Liver (tissue), 9 donors: Measurements from ENCODE around the gene DHH. TPM values are rescaled to one million over a fixed set of nuclear protein-coding genes. Genes with fewer than 3 reads are reported as not detected.

Experiments
- DNase-seq: peaks from one replicate; pipeline ENCODE4 v3.0.0-alpha.2; 2017; ENCODE audit warnings: low spot score
- H3K27ac ChIP-seq, 2 donors: one replicate each; pipeline ENCODE4 v1.7.0; 2013; ENCODE audit warnings: inconsistent platforms in 2 of 2, low read length in 2 of 2, control low read depth in 1 of 2, low read depth in 1 of 2, mild to moderate bottlenecking in 1 of 2
- H3K27me3 ChIP-seq, 4 donors: one replicate each; pipeline versions ENCODE4 v1.6.1 to v1.7.0; 2013; ENCODE audit warnings: low read length in 3 of 4, inconsistent platforms in 1 of 4, mild to moderate bottlenecking in 1 of 4, moderate library complexity in 1 of 4; ENCODE audit not compliant: control insufficient read depth in 4 of 4, insufficient read depth in 4 of 4
- H3K36me3 ChIP-seq, 4 donors: one replicate each; pipeline versions ENCODE4 v1.6.1 to v1.7.0; 2013; ENCODE audit warnings: low read length in 3 of 4, mild to moderate bottlenecking in 3 of 4, low read depth in 1 of 4, moderate library complexity in 1 of 4; ENCODE audit not compliant: control insufficient read depth in 4 of 4, insufficient read depth in 3 of 4
- H3K4me1 ChIP-seq, 4 donors: one replicate each; pipeline versions ENCODE4 v1.6.1 to v1.7.0; 2013; ENCODE audit warnings: low read length in 3 of 4, mild to moderate bottlenecking in 3 of 4, moderate library complexity in 1 of 4; ENCODE audit not compliant: control insufficient read depth in 4 of 4, insufficient read depth in 4 of 4
- H3K4me3 ChIP-seq, 3 donors: one replicate each; pipeline versions ENCODE4 v1.6.1 to v1.7.0; 2013; ENCODE audit warnings: low read length in 3 of 3, control low read depth in 1 of 3, low read depth in 1 of 3, mild to moderate bottlenecking in 1 of 3
- H3K9ac ChIP-seq, 2 donors: one replicate each; pipeline ENCODE4 v1.7.0; 2013; ENCODE audit warnings: low read length in 2 of 2, mild to moderate bottlenecking in 2 of 2, moderate library complexity in 2 of 2, control low read depth in 1 of 2, low read depth in 1 of 2
- H3K9me3 ChIP-seq, 4 donors: one replicate each; pipeline versions ENCODE4 v1.6.1 to v1.7.0; 2013; ENCODE audit warnings: low read length in 3 of 4; ENCODE audit not compliant: control insufficient read depth in 4 of 4
- EGR1 ChIP-seq, 2 donors: IDR thresholded peaks; 2 replicates each; pipeline ENCODE4 v1.6.1; 2016 to 2018; ENCODE audit warnings: antibody characterized with exemption in 2 of 2, low read depth in 2 of 2
- FOXA1 ChIP-seq: IDR thresholded peaks from 2 replicates; pipeline ENCODE4 v1.6.1; 2016; ENCODE audit warnings: antibody characterized with exemption
- FOXA2 ChIP-seq: IDR thresholded peaks from 2 replicates; pipeline ENCODE4 v1.6.1; 2016; ENCODE audit warnings: antibody characterized with exemption
- GABPA ChIP-seq, 2 donors: IDR thresholded peaks in 1 of 2; conservative IDR thresholded peaks in 1 of 2; 2 replicates each; pipeline ENCODE4 v1.6.1; 2016; ENCODE audit warnings: antibody characterized with exemption in 2 of 2, mild to moderate bottlenecking in 1 of 2, moderate library complexity in 1 of 2
- HNF4A ChIP-seq, 2 donors: conservative IDR thresholded peaks; 2 replicates each; pipeline ENCODE4 v1.6.1; 2016; ENCODE audit warnings: antibody characterized with exemption in 2 of 2, mild to moderate bottlenecking in 2 of 2
- HNF4G ChIP-seq: IDR thresholded peaks from 2 replicates; pipeline ENCODE4 v1.6.1; 2016; ENCODE audit warnings: antibody characterized with exemption
- JUND ChIP-seq, 2 donors: IDR thresholded peaks; 2 replicates each; pipeline ENCODE4 v1.6.1; 2016; ENCODE audit warnings: antibody characterized with exemption in 2 of 2
- NR2F2 ChIP-seq: IDR thresholded peaks from 2 replicates; pipeline ENCODE4 v1.6.1; 2016; ENCODE audit warnings: antibody characterized with exemption
- RAD21 ChIP-seq, 2 donors: IDR thresholded peaks; 2 replicates each; pipeline ENCODE4 v1.6.1; 2016; ENCODE audit warnings: antibody characterized with exemption in 2 of 2, mild to moderate bottlenecking in 2 of 2
- RXRA ChIP-seq, 2 donors: IDR thresholded peaks; 2 replicates each; pipeline ENCODE4 v1.6.1; 2017 to 2018; ENCODE audit warnings: antibody characterized with exemption in 2 of 2, mild to moderate bottlenecking in 1 of 2
- SP1 ChIP-seq: IDR thresholded peaks from 2 replicates; pipeline ENCODE4 v1.6.1; 2018; ENCODE audit warnings: antibody characterized with exemption, mild to moderate bottlenecking
- TAF1 ChIP-seq: conservative IDR thresholded peaks from 2 replicates; pipeline ENCODE4 v1.6.1; 2016; ENCODE audit warnings: antibody characterized with exemption, mild to moderate bottlenecking
- YY1 ChIP-seq: IDR thresholded peaks from 2 replicates; pipeline ENCODE4 v1.6.1; 2016; ENCODE audit warnings: antibody characterized with exemption, mild to moderate bottlenecking
- WGBS: extraction: QIAGEN DNeasy Blood & Tissue Kit; methylation state at CpG from one replicate; pipeline ENCODE4 v1.1.7; 2013; 5-methylcytosine and 5-hydroxymethylcytosine counted together
- polyA plus RNA-seq, 2 donors: library from polyadenylated mRNA; stranded (reverse) in 1 of 2; unstranded in 1 of 2; fragments of 200-250 nt in 1 of 2; fragments of >200 nt in 1 of 2; fragmentation: Nextera tagmentation in 1 of 2; extraction: Ambion mirVana in 1 of 2; gene quantifications; one replicate each; pipeline versions ENCODE4 v1.2.1 to v1.2.3, GENCODE V29; 2013 to 2015
- total RNA-seq, 2 donors: library from RNA; depleted of rRNA; stranded (reverse); fragments of >200 nt; gene quantifications; one replicate each; pipeline ENCODE4 v1.2.3, GENCODE V29; 2014
- TF ChIP-seq, protein P1 (sequence below): IDR thresholded peaks from 2 replicates; pipeline ENCODE4 v1.6.1; 2016; ENCODE audit warnings: antibody characterized with exemption, mild to moderate bottlenecking
- TF ChIP-seq, protein P2 (sequence below): fragments of 150-350 bp; IDR thresholded peaks from 2 replicates; pipeline ENCODE4 v1.5.1; 2017; ENCODE audit warnings: improper control_type of control experiment, low read depth, low read length; ENCODE audit not compliant: missing input control
- TF ChIP-seq, protein P3 (sequence below): IDR thresholded peaks from 2 replicates; pipeline ENCODE4 v1.6.1; 2016; ENCODE audit warnings: antibody characterized with exemption
- TF ChIP-seq, protein P4 (sequence below): IDR thresholded peaks from 2 replicates; pipeline ENCODE4 v1.6.1; 2016; ENCODE audit warnings: antibody characterized with exemption
- TF ChIP-seq, protein P5 (sequence below): IDR thresholded peaks from 2 replicates; pipeline ENCODE4 v1.6.1; 2016; ENCODE audit warnings: antibody characterized with exemption
- donor health status: healthy.
- donor health status: healthy.
- donor health status: healthy.
- donor health status: healthy.
- donor health status: healthy.

The DHH gene
- total and polyA plus RNA-seq, 4 donors, result 0.08 to 0.09 (median 0.09) TPM; not detected in 1

DNA sequence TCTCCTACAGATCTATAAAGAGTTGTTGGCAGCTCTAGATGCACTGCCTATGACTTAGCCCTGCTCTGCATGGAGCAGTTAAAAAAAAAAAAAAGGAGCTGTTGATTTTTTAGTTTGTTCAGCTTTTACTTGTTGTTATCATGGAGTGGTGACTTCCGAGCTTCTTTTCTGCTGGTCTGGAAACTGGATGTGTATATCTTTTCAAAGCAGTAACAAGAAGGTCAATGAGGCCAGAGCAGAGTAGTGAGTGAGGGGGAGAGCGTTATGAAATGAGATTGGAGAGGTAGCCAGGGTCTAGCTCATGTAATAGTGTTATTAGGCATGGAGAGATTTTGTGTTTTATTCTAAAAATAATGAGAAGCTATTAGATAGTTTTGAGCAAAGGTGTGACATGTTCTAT is 49.8 kb upstream of the DHH start:
- H3K4me1 ChIP-seq, result no peaks in the 10 kb centered on the region
- no peaks in the 10 kb centered on the region for H3K9me3 ChIP-seq
- no peaks in the 10 kb centered on the region for H3K27me3 ChIP-seq
- H3K36me3 ChIP-seq, result no peaks in the 10 kb centered on the region
- no peak overlapping the region for H3K9ac ChIP-seq
- H3K4me3 ChIP-seq, result no peak overlapping the region
- 81% methylated on average over 2 of the region's 2 CpGs for WGBS
- TF ChIP-seq EGR1 (IDR thresholded peaks at IDR 0.05; ENCODE audit: low read depth in 2 of 2), result no peak
- no peak for TF ChIP-seq SP1
- no peak for TF ChIP-seq RAD21 (IDR thresholded peaks at IDR 0.05)
- no peak for TF ChIP-seq RXRA (IDR thresholded peaks at IDR 0.05)
- TF ChIP-seq JUND (IDR thresholded peaks at IDR 0.05), result no peak
- TF ChIP-seq, protein P1, sequence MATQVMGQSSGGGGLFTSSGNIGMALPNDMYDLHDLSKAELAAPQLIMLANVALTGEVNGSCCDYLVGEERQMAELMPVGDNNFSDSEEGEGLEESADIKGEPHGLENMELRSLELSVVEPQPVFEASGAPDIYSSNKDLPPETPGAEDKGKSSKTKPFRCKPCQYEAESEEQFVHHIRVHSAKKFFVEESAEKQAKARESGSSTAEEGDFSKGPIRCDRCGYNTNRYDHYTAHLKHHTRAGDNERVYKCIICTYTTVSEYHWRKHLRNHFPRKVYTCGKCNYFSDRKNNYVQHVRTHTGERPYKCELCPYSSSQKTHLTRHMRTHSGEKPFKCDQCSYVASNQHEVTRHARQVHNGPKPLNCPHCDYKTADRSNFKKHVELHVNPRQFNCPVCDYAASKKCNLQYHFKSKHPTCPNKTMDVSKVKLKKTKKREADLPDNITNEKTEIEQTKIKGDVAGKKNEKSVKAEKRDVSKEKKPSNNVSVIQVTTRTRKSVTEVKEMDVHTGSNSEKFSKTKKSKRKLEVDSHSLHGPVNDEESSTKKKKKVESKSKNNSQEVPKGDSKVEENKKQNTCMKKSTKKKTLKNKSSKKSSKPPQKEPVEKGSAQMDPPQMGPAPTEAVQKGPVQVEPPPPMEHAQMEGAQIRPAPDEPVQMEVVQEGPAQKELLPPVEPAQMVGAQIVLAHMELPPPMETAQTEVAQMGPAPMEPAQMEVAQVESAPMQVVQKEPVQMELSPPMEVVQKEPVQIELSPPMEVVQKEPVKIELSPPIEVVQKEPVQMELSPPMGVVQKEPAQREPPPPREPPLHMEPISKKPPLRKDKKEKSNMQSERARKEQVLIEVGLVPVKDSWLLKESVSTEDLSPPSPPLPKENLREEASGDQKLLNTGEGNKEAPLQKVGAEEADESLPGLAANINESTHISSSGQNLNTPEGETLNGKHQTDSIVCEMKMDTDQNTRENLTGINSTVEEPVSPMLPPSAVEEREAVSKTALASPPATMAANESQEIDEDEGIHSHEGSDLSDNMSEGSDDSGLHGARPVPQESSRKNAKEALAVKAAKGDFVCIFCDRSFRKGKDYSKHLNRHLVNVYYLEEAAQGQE, result no peak
- TF ChIP-seq, protein P2, sequence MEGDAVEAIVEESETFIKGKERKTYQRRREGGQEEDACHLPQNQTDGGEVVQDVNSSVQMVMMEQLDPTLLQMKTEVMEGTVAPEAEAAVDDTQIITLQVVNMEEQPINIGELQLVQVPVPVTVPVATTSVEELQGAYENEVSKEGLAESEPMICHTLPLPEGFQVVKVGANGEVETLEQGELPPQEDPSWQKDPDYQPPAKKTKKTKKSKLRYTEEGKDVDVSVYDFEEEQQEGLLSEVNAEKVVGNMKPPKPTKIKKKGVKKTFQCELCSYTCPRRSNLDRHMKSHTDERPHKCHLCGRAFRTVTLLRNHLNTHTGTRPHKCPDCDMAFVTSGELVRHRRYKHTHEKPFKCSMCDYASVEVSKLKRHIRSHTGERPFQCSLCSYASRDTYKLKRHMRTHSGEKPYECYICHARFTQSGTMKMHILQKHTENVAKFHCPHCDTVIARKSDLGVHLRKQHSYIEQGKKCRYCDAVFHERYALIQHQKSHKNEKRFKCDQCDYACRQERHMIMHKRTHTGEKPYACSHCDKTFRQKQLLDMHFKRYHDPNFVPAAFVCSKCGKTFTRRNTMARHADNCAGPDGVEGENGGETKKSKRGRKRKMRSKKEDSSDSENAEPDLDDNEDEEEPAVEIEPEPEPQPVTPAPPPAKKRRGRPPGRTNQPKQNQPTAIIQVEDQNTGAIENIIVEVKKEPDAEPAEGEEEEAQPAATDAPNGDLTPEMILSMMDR, result no peak
- TF ChIP-seq, protein P3, sequence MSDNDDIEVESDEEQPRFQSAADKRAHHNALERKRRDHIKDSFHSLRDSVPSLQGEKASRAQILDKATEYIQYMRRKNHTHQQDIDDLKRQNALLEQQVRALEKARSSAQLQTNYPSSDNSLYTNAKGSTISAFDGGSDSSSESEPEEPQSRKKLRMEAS, result no peak
- TF ChIP-seq TAF1, result no peak
- TF ChIP-seq FOXA1, result no peak
- TF ChIP-seq YY1, result no peak
- no peak for TF ChIP-seq NR2F2
- TF ChIP-seq HNF4G, result no peak
- TF ChIP-seq FOXA2, result no peak
- TF ChIP-seq HNF4A (conservative IDR thresholded peaks at IDR 0.05), result no peak
- TF ChIP-seq, protein P4, sequence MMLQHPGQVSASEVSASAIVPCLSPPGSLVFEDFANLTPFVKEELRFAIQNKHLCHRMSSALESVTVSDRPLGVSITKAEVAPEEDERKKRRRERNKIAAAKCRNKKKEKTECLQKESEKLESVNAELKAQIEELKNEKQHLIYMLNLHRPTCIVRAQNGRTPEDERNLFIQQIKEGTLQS, result no peak
- no peak for TF ChIP-seq GABPA (IDR thresholded peaks at IDR 0.05 in 1 of 2, conservative IDR thresholded peaks at IDR 0.05 in 1 of 2)
- H3K27ac ChIP-seq, result no peak overlapping the region
- DNase-seq, result no peak

DNA sequence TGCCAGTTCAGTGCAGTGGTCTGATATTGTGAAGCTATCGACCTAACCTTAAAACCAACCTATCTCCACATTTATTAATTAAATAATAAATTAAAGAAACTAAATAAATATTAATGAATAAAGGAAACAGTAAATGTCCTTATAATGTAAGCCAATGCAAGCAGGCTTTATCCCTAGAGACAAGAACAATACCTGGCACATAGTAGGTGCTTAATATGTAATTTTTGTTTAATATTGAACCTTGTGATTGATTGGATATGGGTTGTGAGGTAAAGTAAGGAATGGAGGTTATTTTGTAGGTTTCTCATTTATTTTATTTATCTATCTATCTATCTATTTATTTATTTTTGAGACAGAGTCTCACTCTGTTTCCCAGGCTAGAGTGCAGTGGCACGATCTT is 44.4 kb upstream of the DHH start:
- Histone ChIP-seq H3K9me3 (no peaks in the 10 kb centered on the region), H3K9ac (no peak overlapping the region), H3K36me3 (no peaks in the 10 kb centered on the region), H3K4me1 (no peaks in the 10 kb centered on the region), H3K4me3 (no peak overlapping the region), H3K27me3 (no peaks in the 10 kb centered on the region), H3K27ac (no peak overlapping the region)
- TF ChIP-seq, protein P4, result no peak
- TF ChIP-seq HNF4G (no peak), FOXA1 (no peak), FOXA2 (no peak), RXRA (IDR thresholded peaks at IDR 0.05) (no peak), EGR1 (IDR thresholded peaks at IDR 0.05; ENCODE audit: low read depth in 2 of 2) (no peak), RAD21 (IDR thresholded peaks at IDR 0.05) (no peak), HNF4A (conservative IDR thresholded peaks at IDR 0.05) (no peak), GABPA (IDR thresholded peaks at IDR 0.05 in 1 of 2, conservative IDR thresholded peaks at IDR 0.05 in 1 of 2) (no peak)
- TF ChIP-seq, protein P3, result no peak
- TF ChIP-seq, protein P5, sequence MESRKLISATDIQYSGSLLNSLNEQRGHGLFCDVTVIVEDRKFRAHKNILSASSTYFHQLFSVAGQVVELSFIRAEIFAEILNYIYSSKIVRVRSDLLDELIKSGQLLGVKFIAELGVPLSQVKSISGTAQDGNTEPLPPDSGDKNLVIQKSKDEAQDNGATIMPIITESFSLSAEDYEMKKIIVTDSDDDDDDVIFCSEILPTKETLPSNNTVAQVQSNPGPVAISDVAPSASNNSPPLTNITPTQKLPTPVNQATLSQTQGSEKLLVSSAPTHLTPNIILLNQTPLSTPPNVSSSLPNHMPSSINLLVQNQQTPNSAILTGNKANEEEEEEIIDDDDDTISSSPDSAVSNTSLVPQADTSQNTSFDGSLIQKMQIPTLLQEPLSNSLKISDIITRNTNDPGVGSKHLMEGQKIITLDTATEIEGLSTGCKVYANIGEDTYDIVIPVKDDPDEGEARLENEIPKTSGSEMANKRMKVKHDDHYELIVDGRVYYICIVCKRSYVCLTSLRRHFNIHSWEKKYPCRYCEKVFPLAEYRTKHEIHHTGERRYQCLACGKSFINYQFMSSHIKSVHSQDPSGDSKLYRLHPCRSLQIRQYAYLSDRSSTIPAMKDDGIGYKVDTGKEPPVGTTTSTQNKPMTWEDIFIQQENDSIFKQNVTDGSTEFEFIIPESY, result no peak
- TF ChIP-seq, protein P1, result no peak
- WGBS, result 94% methylated on average over 2 of the region's 2 CpGs
- no peak for DNase-seq
